SU-DHL-6 (cell line): ENCODE measurements around the gene VASN.

ENCODE experiments used
- H2AFZ ChIP-seq: fragments of 200-600 bp; sonication (generic); 2 replicates; pipeline ENCODE4 v1.6.1; 2014; ENCODE audit warnings: low read depth, mild to moderate bottlenecking, moderate library complexity, mixed read lengths, antibody characterized with exemption, low read length; ENCODE audit not compliant: severe bottlenecking
- H3F3A ChIP-seq: fragments of 200-600 bp; shearing (Covaris generic); 2 replicates; pipeline ENCODE4 v1.6.0; 2016; ENCODE audit warnings: antibody characterized with exemption, mild to moderate bottlenecking; ENCODE audit not compliant: insufficient read depth
- H3K27ac ChIP-seq: fragments of 200-600 bp; sonication (generic); 2 replicates; pipeline ENCODE4 v1.5.1; 2016; ENCODE audit warnings: low read depth, mild to moderate bottlenecking, low read length, moderate library complexity, mixed read lengths
- H3K27me3 ChIP-seq: fragments of 200-600 bp; sonication (generic), shearing (Covaris generic); 2 replicates; pipeline ENCODE4 v1.6.0; 2014; ENCODE audit warnings: mild to moderate bottlenecking, low read length
- H3K36me3 ChIP-seq: fragments of 200-600 bp; sonication (generic); 2 replicates; pipeline ENCODE4 v1.6.1; 2014; ENCODE audit warnings: mild to moderate bottlenecking, low read length, mixed read lengths
- H3K4me2 ChIP-seq: fragments of 300-600, 200-600 bp; shearing (Covaris generic), sonication (generic); 2 replicates; pipeline ENCODE4 v1.6.0; 2014; ENCODE audit warnings: low read length, low read depth, mild to moderate bottlenecking; ENCODE audit not compliant: poor library complexity, severe bottlenecking
- H3K4me3 ChIP-seq: fragments of 200-600 bp; sonication (generic); 2 replicates; pipeline ENCODE4 v1.5.1; 2014; ENCODE audit warnings: antibody characterized with exemption, low read length, mild to moderate bottlenecking, mixed read lengths; ENCODE audit not compliant: insufficient read depth, poor library complexity, severe bottlenecking
- H3K79me2 ChIP-seq: fragments of 200-600 bp; sonication (generic); 2 replicates; pipeline ENCODE4 v1.6.1; 2014; ENCODE audit warnings: mild to moderate bottlenecking, low read length, moderate library complexity; ENCODE audit not compliant: insufficient read depth
- H3K9ac ChIP-seq: fragments of 200-600 bp; sonication (generic); 2 replicates; pipeline ENCODE4 v1.7.0; 2014; ENCODE audit warnings: mild to moderate bottlenecking, low read length
- H3K9me2 ChIP-seq: fragments of 200-600 bp; sonication (generic); replicated peaks from 2 replicates; pipeline ENCODE4 v1.6.1; 2014; ENCODE audit warnings: low read length; ENCODE audit not compliant: insufficient read depth
- H3K9me3 ChIP-seq: fragments of 200-600 bp; sonication (generic); 2 replicates; pipeline ENCODE4 v1.6.1; 2014; ENCODE audit warnings: low read length, mixed read lengths; ENCODE audit not compliant: insufficient read depth
- H4K20me1 ChIP-seq: fragments of 200-600 bp; sonication (generic); 2 replicates; pipeline ENCODE4 v1.6.1; 2014; ENCODE audit warnings: low read depth, mild to moderate bottlenecking, antibody characterized with exemption, low read length, moderate library complexity, mixed read lengths
- EZH2phosphoT487 ChIP-seq: fragments of 200-600 bp; sonication (generic), shearing (Covaris generic); conservative IDR thresholded peaks from 2 replicates; pipeline ENCODE4 v1.6.1; 2018; ENCODE audit warnings: mild to moderate bottlenecking, antibody characterized with exemption, low read length, moderate library complexity, mixed read lengths
- TF ChIP-seq, protein P1 (sequence below): fragments of 200-600 bp; sonication (generic); IDR thresholded peaks from one replicate; pipeline ENCODE4 v1.5.1; 2017; ENCODE audit warnings: antibody characterized with exemption, mild to moderate bottlenecking, low read length, moderate library complexity; ENCODE audit not compliant: insufficient read depth, poor library complexity, severe bottlenecking

The VASN gene

DNA sequence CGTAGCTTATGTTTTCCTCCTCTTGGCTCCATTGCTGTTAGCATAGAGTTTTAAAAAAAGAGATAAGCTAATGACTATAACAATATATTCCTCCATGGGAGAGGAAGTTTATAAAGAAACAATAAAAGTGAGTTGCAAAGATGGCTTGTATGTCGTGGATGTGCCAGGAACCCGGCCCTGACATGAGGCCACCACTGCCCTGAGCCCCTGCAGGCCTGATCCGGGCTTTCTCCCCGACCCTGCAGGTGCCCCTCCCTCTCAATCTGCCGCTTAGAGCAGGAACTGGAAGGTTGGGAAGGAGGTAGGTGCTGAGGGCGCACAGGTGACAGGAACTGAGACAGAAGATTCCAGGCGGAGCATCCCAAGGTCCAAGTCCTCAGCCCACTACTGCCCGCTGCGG is 32.2 kb upstream of the VASN start:
- Histone ChIP-seq H3K9me2 (no peaks in the 10 kb centered on the region), H3K9me3 (no peaks in the 10 kb centered on the region), H3K9ac (no peak overlapping the region), H3K36me3 (no peaks in the 10 kb centered on the region), H3K27ac (no peak overlapping the region), H3K27me3 (no peaks in the 10 kb centered on the region), H3K4me2 (no peak overlapping the region), H2AFZ (no peak overlapping the region), H3K4me3 (no peak overlapping the region), H3K79me2 (peaks cover 18% of the 10 kb centered on the region), H3F3A (no peaks in the 10 kb centered on the region), H4K20me1 (no peaks in the 10 kb centered on the region; the same call in 1 of the 2 replicates)
- TF ChIP-seq EZH2phosphoT487: no peak
- TF ChIP-seq, protein P1, sequence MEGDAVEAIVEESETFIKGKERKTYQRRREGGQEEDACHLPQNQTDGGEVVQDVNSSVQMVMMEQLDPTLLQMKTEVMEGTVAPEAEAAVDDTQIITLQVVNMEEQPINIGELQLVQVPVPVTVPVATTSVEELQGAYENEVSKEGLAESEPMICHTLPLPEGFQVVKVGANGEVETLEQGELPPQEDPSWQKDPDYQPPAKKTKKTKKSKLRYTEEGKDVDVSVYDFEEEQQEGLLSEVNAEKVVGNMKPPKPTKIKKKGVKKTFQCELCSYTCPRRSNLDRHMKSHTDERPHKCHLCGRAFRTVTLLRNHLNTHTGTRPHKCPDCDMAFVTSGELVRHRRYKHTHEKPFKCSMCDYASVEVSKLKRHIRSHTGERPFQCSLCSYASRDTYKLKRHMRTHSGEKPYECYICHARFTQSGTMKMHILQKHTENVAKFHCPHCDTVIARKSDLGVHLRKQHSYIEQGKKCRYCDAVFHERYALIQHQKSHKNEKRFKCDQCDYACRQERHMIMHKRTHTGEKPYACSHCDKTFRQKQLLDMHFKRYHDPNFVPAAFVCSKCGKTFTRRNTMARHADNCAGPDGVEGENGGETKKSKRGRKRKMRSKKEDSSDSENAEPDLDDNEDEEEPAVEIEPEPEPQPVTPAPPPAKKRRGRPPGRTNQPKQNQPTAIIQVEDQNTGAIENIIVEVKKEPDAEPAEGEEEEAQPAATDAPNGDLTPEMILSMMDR: no peak

GRCh38 chr16:4339909-4340308 is 31.7 kb upstream of the VASN start:
- Histone ChIP-seq H3K27me3 (no peaks in the 10 kb centered on the region), H4K20me1 (no peaks in the 10 kb centered on the region; the same call in 1 of the 2 replicates), H3K9me2 (no peaks in the 10 kb centered on the region), H3K9ac (no peak overlapping the region), H3K79me2 (peaks cover 22% of the 10 kb centered on the region), H3K27ac (no peak overlapping the region), H3K9me3 (no peaks in the 10 kb centered on the region), H2AFZ (no peak overlapping the region), H3K36me3 (no peaks in the 10 kb centered on the region), H3F3A (0 out of 2 replicates have a peak, but pooled peaks cover 3% of the 10 kb centered on the region), H3K4me3 (no peak overlapping the region), H3K4me2 (no peak overlapping the region)
- no peak for TF ChIP-seq EZH2phosphoT487

DNA sequence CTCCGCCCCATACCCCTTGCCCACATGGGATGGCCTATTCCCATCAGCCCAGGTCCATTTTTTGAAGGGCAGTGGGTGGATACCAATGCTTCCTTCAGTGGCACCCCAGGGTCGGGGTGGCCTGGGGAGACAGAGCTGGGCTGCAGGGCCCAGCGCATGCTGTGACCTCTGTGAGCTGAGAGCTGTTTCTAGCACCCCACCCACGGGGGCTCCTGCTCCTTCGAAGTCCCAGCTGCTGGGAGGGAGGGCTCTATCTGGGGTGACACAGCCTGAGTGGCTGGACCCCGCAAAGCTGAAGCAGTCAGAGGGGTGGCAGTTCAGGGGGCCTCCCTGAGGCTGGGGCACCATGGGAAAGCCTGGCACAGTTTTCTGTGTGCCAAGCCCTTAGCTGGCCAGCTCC is 31.2 kb upstream of the VASN start:
- H3K27me3 ChIP-seq: no peaks in the 10 kb centered on the region
- no peaks in the 10 kb centered on the region for H3K36me3 ChIP-seq
- no peak overlapping the region for H2AFZ ChIP-seq
- H3K27ac ChIP-seq: no peak overlapping the region
- H3K9ac ChIP-seq: no peak overlapping the region
- peaks cover 27% of the 10 kb centered on the region for H3K79me2 ChIP-seq
- H3K4me2 ChIP-seq: no peak overlapping the region
- no peaks in the 10 kb centered on the region; the same call in 1 of the 2 replicates for H4K20me1 ChIP-seq
- TF ChIP-seq, protein P1: no peak
- no peak for TF ChIP-seq EZH2phosphoT487
- no peaks in the 10 kb centered on the region for H3K9me2 ChIP-seq
- 0 out of 2 replicates have a peak, but pooled peaks cover 3% of the 10 kb centered on the region for H3F3A ChIP-seq
- no peak overlapping the region for H3K4me3 ChIP-seq
- H3K9me3 ChIP-seq: no peaks in the 10 kb centered on the region

- no peaks in the 10 kb centered on the region for H3K9me3 ChIP-seq
- H4K20me1 ChIP-seq: no peaks in the 10 kb centered on the region; the same call in 1 of the 2 replicates
- H3F3A ChIP-seq: peaks cover 8% of the 10 kb centered on the region; the same call in 1 of the 2 replicates
- no peak overlapping the region for H3K9ac ChIP-seq
- H3K79me2 ChIP-seq: peaks cover 33% of the 10 kb centered on the region
- H3K27ac ChIP-seq: no peak overlapping the region
- TF ChIP-seq, protein P1: no peak
- TF ChIP-seq EZH2phosphoT487: no peak
- no peak overlapping the region for H3K4me2 ChIP-seq
- no peaks in the 10 kb centered on the region for H3K9me2 ChIP-seq
- H3K27me3 ChIP-seq: no peaks in the 10 kb centered on the region
- no peaks in the 10 kb centered on the region for H3K36me3 ChIP-seq
- H3K4me3 ChIP-seq: no peak overlapping the region
- no peak overlapping the region for H2AFZ ChIP-seq
Measured at GRCh38 chr16:4341250-4341649, 30.4 kb upstream of the VASN start.
